ENCODE data around the gene FNDC3B. TPM values are rescaled to one million over a fixed set of nuclear protein-coding genes. Genes with fewer than 3 reads are reported as not detected.

Gene FNDC3B
- total and polyA plus RNA-seq, 2 donors (not counting 3 experiments of a cell fraction or from before 2014, with no cell fraction given), result 91.6 to 295 TPM

DNA sequence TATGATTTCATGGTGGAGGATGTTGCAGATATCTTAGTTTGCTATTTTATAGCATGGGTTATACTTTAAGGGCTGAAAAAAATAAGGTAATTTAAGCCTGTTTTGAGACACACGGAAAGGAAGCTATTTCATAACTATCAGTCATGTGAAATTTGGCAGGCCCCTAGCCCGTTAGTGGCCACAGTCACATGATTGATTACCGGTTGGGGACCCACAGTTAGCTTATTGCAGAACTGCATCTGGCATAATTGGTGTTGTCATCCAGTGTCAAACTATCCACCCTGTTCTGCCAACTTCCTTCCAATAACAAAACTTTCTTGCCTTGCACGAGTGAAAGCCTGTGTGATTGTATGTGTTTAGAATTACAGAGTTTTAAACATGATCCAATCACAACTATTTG lies 35.2 kb downstream of the FNDC3B start:
- TF ChIP-seq POLR2AphosphoS5 (IDR thresholded peaks at IDR 0.05; ENCODE audit: insufficient read depth, low read depth, low read length) (no peak), POLR2A (IDR thresholded peaks at IDR 0.05; ENCODE audit: low read depth, low read length) (no peak), FOS (IDR thresholded peaks at IDR 0.05; ENCODE audit: borderline replicate concordance, insufficient read depth, low read length) (no peak), GATA2 (IDR thresholded peaks at IDR 0.05; ENCODE audit: insufficient read depth, insufficient read length, low read depth, low read length) (no peak), EZH2 (IDR thresholded peaks at IDR 0.05; ENCODE audit: borderline replicate concordance, low read depth, low read length, severe bottlenecking) (no peak), MYC (IDR thresholded peaks at IDR 0.05; ENCODE audit: low read depth, low read length) (no peak), JUN (IDR thresholded peaks at IDR 0.05; ENCODE audit: borderline replicate concordance, insufficient read depth, insufficient read length, low read depth) (no peak)
- TF ChIP-seq, protein P1, sequence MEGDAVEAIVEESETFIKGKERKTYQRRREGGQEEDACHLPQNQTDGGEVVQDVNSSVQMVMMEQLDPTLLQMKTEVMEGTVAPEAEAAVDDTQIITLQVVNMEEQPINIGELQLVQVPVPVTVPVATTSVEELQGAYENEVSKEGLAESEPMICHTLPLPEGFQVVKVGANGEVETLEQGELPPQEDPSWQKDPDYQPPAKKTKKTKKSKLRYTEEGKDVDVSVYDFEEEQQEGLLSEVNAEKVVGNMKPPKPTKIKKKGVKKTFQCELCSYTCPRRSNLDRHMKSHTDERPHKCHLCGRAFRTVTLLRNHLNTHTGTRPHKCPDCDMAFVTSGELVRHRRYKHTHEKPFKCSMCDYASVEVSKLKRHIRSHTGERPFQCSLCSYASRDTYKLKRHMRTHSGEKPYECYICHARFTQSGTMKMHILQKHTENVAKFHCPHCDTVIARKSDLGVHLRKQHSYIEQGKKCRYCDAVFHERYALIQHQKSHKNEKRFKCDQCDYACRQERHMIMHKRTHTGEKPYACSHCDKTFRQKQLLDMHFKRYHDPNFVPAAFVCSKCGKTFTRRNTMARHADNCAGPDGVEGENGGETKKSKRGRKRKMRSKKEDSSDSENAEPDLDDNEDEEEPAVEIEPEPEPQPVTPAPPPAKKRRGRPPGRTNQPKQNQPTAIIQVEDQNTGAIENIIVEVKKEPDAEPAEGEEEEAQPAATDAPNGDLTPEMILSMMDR (IDR thresholded peaks at IDR 0.05; ENCODE audit: extremely low read depth in 1 of 2, insufficient read depth in 1 of 2, low read depth in 1 of 2, low read length in 2 of 2), result no peak
- TF ChIP-seq, protein P2, sequence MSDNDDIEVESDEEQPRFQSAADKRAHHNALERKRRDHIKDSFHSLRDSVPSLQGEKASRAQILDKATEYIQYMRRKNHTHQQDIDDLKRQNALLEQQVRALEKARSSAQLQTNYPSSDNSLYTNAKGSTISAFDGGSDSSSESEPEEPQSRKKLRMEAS (IDR thresholded peaks at IDR 0.05; ENCODE audit: insufficient read depth, insufficient read length), result no peak
- intact Hi-C loops (cut with micrococcal nuclease), result no loop called here
- Histone ChIP-seq H3K4me3 (replicated peaks in 1 of 3; ENCODE audit: insufficient read depth in 1 of 3, low read depth in 1 of 3, low read length in 3 of 3) (no peak overlapping the region), H3K27me3 (ENCODE audit: control insufficient read depth in 2 of 2, insufficient read depth in 2 of 2, low read length in 2 of 2) (no peaks in the 10 kb centered on the region), H3K9me3 (replicated peaks; ENCODE audit: control insufficient read depth, insufficient read depth, low read length) (no peaks in the 10 kb centered on the region), H3K9ac (replicated peaks; ENCODE audit: extremely low read depth, insufficient read depth, low read length) (no peak overlapping the region), H3K36me3 (ENCODE audit: control insufficient read depth in 2 of 2, extremely low read depth in 1 of 2, insufficient read depth in 2 of 2, low read length in 2 of 2) (peaks cover 4 to 7% of the 10 kb centered on the region in 2 experiments), H3K4me1 (ENCODE audit: control insufficient read depth, extremely low read depth, insufficient read depth, low read length) (peaks cover 18% of the 10 kb centered on the region), H3K9me1 (replicated peaks; ENCODE audit: control insufficient read depth, extremely low read depth, insufficient read depth, low read length) (peaks cover 2% of the 10 kb centered on the region), H3K27ac (ENCODE audit: insufficient read depth, low read depth, low read length) (peak overlapping the region; percentile 4), H3K4me2 (ENCODE audit: insufficient read depth, low read length) (no peak overlapping the region), H4K20me1 (replicated peaks; ENCODE audit: control insufficient read depth, extremely low read depth, insufficient read depth, low read length) (peaks cover 30% of the 10 kb centered on the region), H2AFZ (ENCODE audit: low read depth, low read length) (no peak overlapping the region), H3K79me2 (ENCODE audit: control insufficient read depth, insufficient read depth, low read length) (peaks cover 98% of the 10 kb centered on the region)
- FAIRE-seq (peak; percentile 74), DNase-seq (ENCODE audit: low read depth, low spot score) (peak; percentile 45)
- dilution Hi-C loops (cut with MboI; ENCODE audit: extremely low pct_ligation_motif_present, low sequenced_read_pairs), result no loop called here
- POLR2A ChIA-PET, result no interaction called here
- CTCF ChIA-PET, result interaction anchor here (1.0 to 1.5 kb wide), 7 partner anchors 9 to 93 kb away, joined by 3 to 4 read pairs (median 3); no protein-coding TSS in a partner anchor
- no TSS peak for BruUV-seq (replicated peaks)
